ENCODE measurements around the gene DPF1. TPM values are rescaled to one million over a fixed set of nuclear protein-coding genes. Genes with fewer than 3 reads are reported as not detected.
A peak's percentile ranks its signal among the peaks of the same experiment; 100 is the strongest.

The DPF1 gene
- total RNA-seq, 1 experiment from 2014 or later, result 7.5 TPM

GRCh38 chr19:38207543-38207942 lies 16.5 kb downstream of the DPF1 start:
- H3K36me3 ChIP-seq (ENCODE audit: control insufficient read depth, insufficient read depth, low read length), result no peaks in the 10 kb centered on the region
- H3K27me3 ChIP-seq (ENCODE audit: control insufficient read depth, insufficient read depth, low read length), result no peaks in the 10 kb centered on the region
- in situ Hi-C loops (cut with HindIII; ENCODE audit: low pct_unique_long_range_greater_than_20kb, low sequenced_read_pairs) (no loop called here), intact Hi-C loops (cut with micrococcal nuclease; ENCODE audit: unreplicated experiment) (no loop called here)
- CTCF ChIA-PET, result interaction anchor here (0.5 kb wide), 1 partner anchor 302 kb away, joined by 3 read pairs; no protein-coding TSS in a partner anchor
- ATAC-seq, result no peak
- H3K27ac ChIP-seq (ENCODE audit: low read length), result no peak overlapping the region
- no peaks in the 10 kb centered on the region for H3K9me3 ChIP-seq (ENCODE audit: control insufficient read depth, insufficient read depth, low read depth, low read length)
- TF ChIP-seq, protein P1, sequence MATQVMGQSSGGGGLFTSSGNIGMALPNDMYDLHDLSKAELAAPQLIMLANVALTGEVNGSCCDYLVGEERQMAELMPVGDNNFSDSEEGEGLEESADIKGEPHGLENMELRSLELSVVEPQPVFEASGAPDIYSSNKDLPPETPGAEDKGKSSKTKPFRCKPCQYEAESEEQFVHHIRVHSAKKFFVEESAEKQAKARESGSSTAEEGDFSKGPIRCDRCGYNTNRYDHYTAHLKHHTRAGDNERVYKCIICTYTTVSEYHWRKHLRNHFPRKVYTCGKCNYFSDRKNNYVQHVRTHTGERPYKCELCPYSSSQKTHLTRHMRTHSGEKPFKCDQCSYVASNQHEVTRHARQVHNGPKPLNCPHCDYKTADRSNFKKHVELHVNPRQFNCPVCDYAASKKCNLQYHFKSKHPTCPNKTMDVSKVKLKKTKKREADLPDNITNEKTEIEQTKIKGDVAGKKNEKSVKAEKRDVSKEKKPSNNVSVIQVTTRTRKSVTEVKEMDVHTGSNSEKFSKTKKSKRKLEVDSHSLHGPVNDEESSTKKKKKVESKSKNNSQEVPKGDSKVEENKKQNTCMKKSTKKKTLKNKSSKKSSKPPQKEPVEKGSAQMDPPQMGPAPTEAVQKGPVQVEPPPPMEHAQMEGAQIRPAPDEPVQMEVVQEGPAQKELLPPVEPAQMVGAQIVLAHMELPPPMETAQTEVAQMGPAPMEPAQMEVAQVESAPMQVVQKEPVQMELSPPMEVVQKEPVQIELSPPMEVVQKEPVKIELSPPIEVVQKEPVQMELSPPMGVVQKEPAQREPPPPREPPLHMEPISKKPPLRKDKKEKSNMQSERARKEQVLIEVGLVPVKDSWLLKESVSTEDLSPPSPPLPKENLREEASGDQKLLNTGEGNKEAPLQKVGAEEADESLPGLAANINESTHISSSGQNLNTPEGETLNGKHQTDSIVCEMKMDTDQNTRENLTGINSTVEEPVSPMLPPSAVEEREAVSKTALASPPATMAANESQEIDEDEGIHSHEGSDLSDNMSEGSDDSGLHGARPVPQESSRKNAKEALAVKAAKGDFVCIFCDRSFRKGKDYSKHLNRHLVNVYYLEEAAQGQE (IDR thresholded peaks at IDR 0.05; ENCODE audit: insufficient read depth in 1 of 2, low read depth in 2 of 2, low read length in 1 of 2), result no peak
- no peak for TF ChIP-seq POLR2AphosphoS5 (IDR thresholded peaks at IDR 0.05; ENCODE audit: low read depth, low read length)
- TF ChIP-seq, protein P2, sequence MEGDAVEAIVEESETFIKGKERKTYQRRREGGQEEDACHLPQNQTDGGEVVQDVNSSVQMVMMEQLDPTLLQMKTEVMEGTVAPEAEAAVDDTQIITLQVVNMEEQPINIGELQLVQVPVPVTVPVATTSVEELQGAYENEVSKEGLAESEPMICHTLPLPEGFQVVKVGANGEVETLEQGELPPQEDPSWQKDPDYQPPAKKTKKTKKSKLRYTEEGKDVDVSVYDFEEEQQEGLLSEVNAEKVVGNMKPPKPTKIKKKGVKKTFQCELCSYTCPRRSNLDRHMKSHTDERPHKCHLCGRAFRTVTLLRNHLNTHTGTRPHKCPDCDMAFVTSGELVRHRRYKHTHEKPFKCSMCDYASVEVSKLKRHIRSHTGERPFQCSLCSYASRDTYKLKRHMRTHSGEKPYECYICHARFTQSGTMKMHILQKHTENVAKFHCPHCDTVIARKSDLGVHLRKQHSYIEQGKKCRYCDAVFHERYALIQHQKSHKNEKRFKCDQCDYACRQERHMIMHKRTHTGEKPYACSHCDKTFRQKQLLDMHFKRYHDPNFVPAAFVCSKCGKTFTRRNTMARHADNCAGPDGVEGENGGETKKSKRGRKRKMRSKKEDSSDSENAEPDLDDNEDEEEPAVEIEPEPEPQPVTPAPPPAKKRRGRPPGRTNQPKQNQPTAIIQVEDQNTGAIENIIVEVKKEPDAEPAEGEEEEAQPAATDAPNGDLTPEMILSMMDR (IDR thresholded peaks at IDR 0.05), result no peak
- no peak for TF ChIP-seq TCF7L2 (IDR thresholded peaks at IDR 0.05; ENCODE audit: low read depth, low read length)
- TF ChIP-seq SIN3A (IDR thresholded peaks at IDR 0.05; ENCODE audit: borderline replicate concordance, insufficient read depth, low read depth, low read length), result no peak
- no TSS peak for BruUV-seq (replicated peaks)
- no peak for DNase-seq (ENCODE audit: low read depth, low spot score)
- POLR2A ChIA-PET, result no interaction called here
- H3K4me1 ChIP-seq (ENCODE audit: control insufficient read depth, insufficient read depth, low read length), result peaks cover 18% of the 10 kb centered on the region
- H3K4me3 ChIP-seq (ENCODE audit: low read depth in 2 of 2, low read length in 2 of 2), result no peak overlapping the region

- TF ChIP-seq TCF7L2 (IDR thresholded peaks at IDR 0.05; ENCODE audit: low read depth, low read length), result no peak
- no peak for TF ChIP-seq POLR2AphosphoS5 (IDR thresholded peaks at IDR 0.05; ENCODE audit: low read depth, low read length)
- TF ChIP-seq, protein P1 (IDR thresholded peaks at IDR 0.05; ENCODE audit: insufficient read depth in 1 of 2, low read depth in 2 of 2, low read length in 1 of 2), result no peak
- TF ChIP-seq, protein P2 (IDR thresholded peaks at IDR 0.05), result no peak
- TF ChIP-seq SIN3A (IDR thresholded peaks at IDR 0.05; ENCODE audit: borderline replicate concordance, insufficient read depth, low read depth, low read length), result no peak
- Histone ChIP-seq H3K4me1 (ENCODE audit: control insufficient read depth, insufficient read depth, low read length) (peaks cover 16% of the 10 kb centered on the region), H3K27ac (ENCODE audit: low read length) (no peak overlapping the region), H3K27me3 (ENCODE audit: control insufficient read depth, insufficient read depth, low read length) (no peaks in the 10 kb centered on the region), H3K4me3 (ENCODE audit: low read depth in 2 of 2, low read length in 2 of 2) (no peak overlapping the region), H3K36me3 (ENCODE audit: control insufficient read depth, insufficient read depth, low read length) (no peaks in the 10 kb centered on the region), H3K9me3 (ENCODE audit: control insufficient read depth, insufficient read depth, low read depth, low read length) (no peaks in the 10 kb centered on the region)
- no peak for DNase-seq (ENCODE audit: low read depth, low spot score)
- in situ Hi-C loops (cut with HindIII; ENCODE audit: low pct_unique_long_range_greater_than_20kb, low sequenced_read_pairs) (no loop called here), intact Hi-C loops (cut with micrococcal nuclease; ENCODE audit: unreplicated experiment) (no loop called here)
- ATAC-seq, result no peak
- BruUV-seq (replicated peaks), result TSS peak; percentile 66
- CTCF ChIA-PET, result no interaction called here
- POLR2A ChIA-PET, result no interaction called here
These were observed 17.1 kb downstream of the DPF1 start for GRCh38 chr19:38206928-38207327.

Measured in Panc1 (cell line).